IPS-NIHi7 (cell line): ENCODE measurements around the gene CDH5.
A peak's percentile ranks its signal among the peaks of the same experiment; 100 is the strongest.

ENCODE experiments used
- DNase-seq: peaks from one replicate; pipeline ENCODE4 v3.0.0; 2012; ENCODE audit warnings: mixed read lengths; ENCODE audit errors: extremely low spot score

CDH5 gene

GRCh38 chr16:66390346-66391108 lies 24.0 kb downstream of the CDH5 start:
- no peak for DNase-seq

GRCh38 chr16:66391726-66392670 lies 25.5 kb downstream of the CDH5 start:
- DNase-seq: no peak

GRCh38 chr16:66395806-66396555 lies 29.5 kb downstream of the CDH5 start:
- no peak for DNase-seq

- no peak for DNase-seq
Observed at GRCh38 chr16:66397736-66398433, 31.4 kb downstream of the CDH5 start.

- DNase-seq: no peak
Observed at GRCh38 chr16:66399031-66399430, 32.5 kb downstream of the CDH5 start.

- DNase-seq: no peak
Observed at GRCh38 chr16:66399930-66400329, 33.4 kb downstream of the CDH5 start.

- DNase-seq: no peak
Observed at GRCh38 chr16:66400503-66401380, 34.3 kb downstream of the CDH5 start.

- DNase-seq: no peak
Observed at GRCh38 chr16:66401610-66402009, 35.1 kb downstream of the CDH5 start.

- DNase-seq: no peak
Observed at GRCh38 chr16:66402166-66402565, 35.7 kb downstream of the CDH5 start.

GRCh38 chr16:66402591-66403230 lies 36.2 kb downstream of the CDH5 start:
- DNase-seq: no peak

GRCh38 chr16:66403531-66404145 lies 37.1 kb downstream of the CDH5 start:
- no peak for DNase-seq

- no peak for DNase-seq
Observed at GRCh38 chr16:66405057-66405783, 38.7 kb downstream of the CDH5 start.

- DNase-seq: peak; percentile 93
Observed at GRCh38 chr16:66406534-66407221, 40.2 kb downstream of the CDH5 start.

- DNase-seq: peak; percentile 27
Observed at GRCh38 chr16:66408163-66409048, 41.9 kb downstream of the CDH5 start.

GRCh38 chr16:66409156-66409555 lies 42.7 kb downstream of the CDH5 start:
- DNase-seq: no peak

GRCh38 chr16:66412182-66412581 lies 45.7 kb downstream of the CDH5 start:
- no peak for DNase-seq

GRCh38 chr16:66414891-66415290 lies 48.4 kb downstream of the CDH5 start:
- DNase-seq: no peak
